ENCODE results near the gene REV3L. TPM values are rescaled to one million over a fixed set of nuclear protein-coding genes. Genes with fewer than 3 reads are reported as not detected.

Gene REV3L
- total and polyA plus RNA-seq, 2 of the 13 experiments (the other 11 are each of a cell fraction or from before 2014, with no cell fraction given), result 12.8 to 31.3 TPM

DNA sequence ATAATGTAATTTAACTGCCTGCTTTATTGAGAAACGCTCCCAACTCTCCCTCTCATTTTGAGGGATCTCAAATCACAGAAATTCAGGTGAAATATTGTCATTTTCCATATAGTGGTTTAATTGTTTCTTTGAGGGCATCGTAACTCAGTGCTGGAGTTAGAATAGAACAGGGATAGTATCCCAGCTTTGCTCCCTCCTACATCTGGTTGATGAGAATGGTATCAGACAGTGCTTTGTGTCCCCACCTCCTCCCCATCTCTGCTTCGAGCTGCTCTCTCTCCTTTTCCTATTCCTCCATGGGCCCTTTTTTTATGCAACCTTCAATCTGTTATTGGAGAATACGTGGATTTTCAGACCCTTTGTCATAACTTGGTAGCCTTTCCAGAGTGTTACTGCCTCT is 41.2 kb upstream of the REV3L start (continued):
- TF ChIP-seq, protein P1, sequence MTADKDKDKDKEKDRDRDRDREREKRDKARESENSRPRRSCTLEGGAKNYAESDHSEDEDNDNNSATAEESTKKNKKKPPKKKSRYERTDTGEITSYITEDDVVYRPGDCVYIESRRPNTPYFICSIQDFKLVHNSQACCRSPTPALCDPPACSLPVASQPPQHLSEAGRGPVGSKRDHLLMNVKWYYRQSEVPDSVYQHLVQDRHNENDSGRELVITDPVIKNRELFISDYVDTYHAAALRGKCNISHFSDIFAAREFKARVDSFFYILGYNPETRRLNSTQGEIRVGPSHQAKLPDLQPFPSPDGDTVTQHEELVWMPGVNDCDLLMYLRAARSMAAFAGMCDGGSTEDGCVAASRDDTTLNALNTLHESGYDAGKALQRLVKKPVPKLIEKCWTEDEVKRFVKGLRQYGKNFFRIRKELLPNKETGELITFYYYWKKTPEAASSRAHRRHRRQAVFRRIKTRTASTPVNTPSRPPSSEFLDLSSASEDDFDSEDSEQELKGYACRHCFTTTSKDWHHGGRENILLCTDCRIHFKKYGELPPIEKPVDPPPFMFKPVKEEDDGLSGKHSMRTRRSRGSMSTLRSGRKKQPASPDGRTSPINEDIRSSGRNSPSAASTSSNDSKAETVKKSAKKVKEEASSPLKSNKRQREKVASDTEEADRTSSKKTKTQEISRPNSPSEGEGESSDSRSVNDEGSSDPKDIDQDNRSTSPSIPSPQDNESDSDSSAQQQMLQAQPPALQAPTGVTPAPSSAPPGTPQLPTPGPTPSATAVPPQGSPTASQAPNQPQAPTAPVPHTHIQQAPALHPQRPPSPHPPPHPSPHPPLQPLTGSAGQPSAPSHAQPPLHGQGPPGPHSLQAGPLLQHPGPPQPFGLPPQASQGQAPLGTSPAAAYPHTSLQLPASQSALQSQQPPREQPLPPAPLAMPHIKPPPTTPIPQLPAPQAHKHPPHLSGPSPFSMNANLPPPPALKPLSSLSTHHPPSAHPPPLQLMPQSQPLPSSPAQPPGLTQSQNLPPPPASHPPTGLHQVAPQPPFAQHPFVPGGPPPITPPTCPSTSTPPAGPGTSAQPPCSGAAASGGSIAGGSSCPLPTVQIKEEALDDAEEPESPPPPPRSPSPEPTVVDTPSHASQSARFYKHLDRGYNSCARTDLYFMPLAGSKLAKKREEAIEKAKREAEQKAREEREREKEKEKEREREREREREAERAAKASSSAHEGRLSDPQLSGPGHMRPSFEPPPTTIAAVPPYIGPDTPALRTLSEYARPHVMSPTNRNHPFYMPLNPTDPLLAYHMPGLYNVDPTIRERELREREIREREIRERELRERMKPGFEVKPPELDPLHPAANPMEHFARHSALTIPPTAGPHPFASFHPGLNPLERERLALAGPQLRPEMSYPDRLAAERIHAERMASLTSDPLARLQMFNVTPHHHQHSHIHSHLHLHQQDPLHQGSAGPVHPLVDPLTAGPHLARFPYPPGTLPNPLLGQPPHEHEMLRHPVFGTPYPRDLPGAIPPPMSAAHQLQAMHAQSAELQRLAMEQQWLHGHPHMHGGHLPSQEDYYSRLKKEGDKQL (CRISPR knock-in tag; IDR thresholded peaks at IDR 0.05; ENCODE audit: low read depth), result no peak
- TF ChIP-seq DNMT3B (CRISPR knock-in tag; conservative IDR thresholded peaks at IDR 0.05) (no peak), ZBTB7A (CRISPR knock-in tag; IDR thresholded peaks at IDR 0.05) (no peak), ZNF367 (CRISPR knock-in tag; IDR thresholded peaks at IDR 0.05; ENCODE audit: borderline replicate concordance) (no peak), ZNF530 (CRISPR knock-in tag; IDR thresholded peaks at IDR 0.05; ENCODE audit: low read depth) (no peak)
- TF ChIP-seq, protein P2, sequence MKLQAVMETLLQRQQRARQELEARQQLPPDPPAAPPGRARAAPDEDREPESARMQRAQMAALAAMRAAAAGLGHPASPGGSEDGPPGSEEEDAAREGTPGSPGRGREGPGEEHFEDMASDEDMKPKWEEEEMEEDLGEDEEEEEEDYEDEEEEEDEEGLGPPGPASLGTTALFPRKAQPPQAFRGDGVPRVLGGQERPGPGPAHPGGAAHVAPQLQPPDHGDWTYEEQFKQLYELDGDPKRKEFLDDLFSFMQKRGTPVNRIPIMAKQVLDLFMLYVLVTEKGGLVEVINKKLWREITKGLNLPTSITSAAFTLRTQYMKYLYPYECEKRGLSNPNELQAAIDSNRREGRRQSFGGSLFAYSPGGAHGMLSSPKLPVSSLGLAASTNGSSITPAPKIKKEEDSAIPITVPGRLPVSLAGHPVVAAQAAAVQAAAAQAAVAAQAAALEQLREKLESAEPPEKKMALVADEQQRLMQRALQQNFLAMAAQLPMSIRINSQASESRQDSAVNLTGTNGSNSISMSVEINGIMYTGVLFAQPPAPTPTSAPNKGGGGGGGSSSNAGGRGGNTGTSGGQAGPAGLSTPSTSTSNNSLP (IDR thresholded peaks at IDR 0.05; ENCODE audit: low read depth, low read length), result no peak

All from HepG2 (cell line).